K562 (cell line): ENCODE data around the gene HS2ST1. TPM values are rescaled to one million over a fixed set of nuclear protein-coding genes. Genes with fewer than 3 reads are reported as not detected.

ENCODE experiments used
- ATAC-seq: fragments of 200-7000 bp; cut with Tn5 transposase; 3 replicates; pipeline ENCODE4 v1.9.1; 2020; ENCODE audit warnings: moderate library complexity
- BruUV-seq: library from RNA; stranded (reverse); fragments of 400-500 nt; replicated peaks from 2 replicates; lab custom pipeline; 2021; lab: Mats Ljungman, UMichigan
- CTCF ChIA-PET: fragments of 300-600 bp; formaldehyde crosslinking; extraction: SDS; loops from one replicate; lab custom pipeline; 2021; ENCODE audit warnings: low intra/inter-chr PET ratio; lab: Yijun Ruan, JAX
- POLR2A ChIA-PET: fragments of 300-600, 350-650 bp; sonication (Branson Sonifier 250); formaldehyde crosslinking; extraction: SDS; loops from one replicate; lab custom pipeline; 2021; ENCODE audit warnings: antibody characterized with exemption, inconsistent platforms; lab: Yijun Ruan, JAX
- DNase-seq, 4 experiments: peaks; one replicate each; pipeline versions ENCODE4 v3.0.0 to v3.0.0-alpha.2; 2011 to 2018; ENCODE audit warnings: low spot score in 3 of 4, mixed read lengths in 3 of 4; ENCODE audit errors: extremely low read depth in 1 of 4
- FAIRE-seq: peaks from 2 replicates; lab custom pipeline; 2011; peaks lifted over from hg19 to GRCh38; lab: Jason Lieb, UNC
- H2AFZ ChIP-seq: 2 replicates; pipeline ENCODE4 v1.6.0; 2011; ENCODE audit warnings: low read depth, low read length, control low read depth, inconsistent platforms
- H3K27ac ChIP-seq: fragments of 200-600 bp; 3 replicates; pipeline ENCODE4 v1.8.0; 2011; ENCODE audit warnings: low read depth, mild to moderate bottlenecking, control low read depth, inconsistent platforms, low read length, moderate library complexity, mixed read lengths; ENCODE audit errors: extremely low read depth
- H3K27me3 ChIP-seq, 2 experiments: fragments of 300-600 bp in 1 of 2; 2 replicates in 1 of 2; 3 replicates in 1 of 2; pipeline versions ENCODE4 v1.6.0 to v1.8.0; 2011; ENCODE audit warnings: inconsistent platforms in 2 of 2, low read length in 2 of 2, mild to moderate bottlenecking in 1 of 2, mixed read lengths in 1 of 2, moderate library complexity in 1 of 2; ENCODE audit not compliant: control insufficient read depth in 2 of 2, insufficient read depth in 2 of 2
- H3K36me3 ChIP-seq: fragments of 300-600 bp; 3 replicates; pipeline ENCODE4 v1.8.0; 2011; ENCODE audit warnings: mild to moderate bottlenecking, low read length, inconsistent platforms; ENCODE audit not compliant: control insufficient read depth, insufficient read depth
- H3K4me1 ChIP-seq, 2 experiments: fragments of 200-600 bp in 1 of 2; replicated peaks in 1 of 2; 2 replicates in 1 of 2; 3 replicates in 1 of 2; pipeline versions ENCODE4 v1.5.1 to v1.8.0; 2011; ENCODE audit warnings: inconsistent platforms in 2 of 2, low read length in 2 of 2, mild to moderate bottlenecking in 1 of 2, mixed read lengths in 1 of 2, moderate library complexity in 1 of 2; ENCODE audit not compliant: control insufficient read depth in 2 of 2, insufficient read depth in 2 of 2
- H3K4me2 ChIP-seq: 2 replicates; pipeline ENCODE4 v1.6.1; 2011; ENCODE audit warnings: low read length, control low read depth, inconsistent platforms, mixed read lengths; ENCODE audit not compliant: insufficient read depth
- H3K4me3 ChIP-seq: fragments of 200-600 bp; sonication (generic), shearing (Covaris generic); 2 replicates; pipeline ENCODE4 v1.5.1; 2016; ENCODE audit warnings: control low read depth, inconsistent platforms
- H3K79me2 ChIP-seq: fragments of 200-600 bp; 3 replicates; pipeline ENCODE4 v1.8.0; 2011; ENCODE audit warnings: low read length, inconsistent platforms; ENCODE audit not compliant: control insufficient read depth, insufficient read depth
- H3K9ac ChIP-seq, 2 experiments: 2 replicates each; pipeline versions ENCODE4 v1.6.0 to v1.6.1; 2011; ENCODE audit warnings: low read depth in 2 of 2, low read length in 2 of 2, control low read depth in 1 of 2, inconsistent platforms in 1 of 2, mild to moderate bottlenecking in 1 of 2, mixed read lengths in 1 of 2; ENCODE audit not compliant: insufficient read depth in 1 of 2
- H3K9me1 ChIP-seq: one replicate; pipeline ENCODE4 v1.6.0; 2011; ENCODE audit warnings: inconsistent platforms, mild to moderate bottlenecking, low read length, moderate library complexity; ENCODE audit not compliant: control insufficient read depth, insufficient read depth
- H3K9me3 ChIP-seq: replicated peaks from 2 replicates; pipeline ENCODE4 v1.5.1; 2011; ENCODE audit warnings: low read depth, low read length, inconsistent platforms; ENCODE audit not compliant: control insufficient read depth, insufficient read depth
- H4K20me1 ChIP-seq: replicated peaks from 2 replicates; pipeline ENCODE4 v1.6.1; 2011; ENCODE audit warnings: low read length, inconsistent platforms, mixed read lengths; ENCODE audit not compliant: control insufficient read depth, insufficient read depth
- CAMTA2 ChIP-seq: fragments of 250-450 bp; sonication (Bioruptor Pico); conservative IDR thresholded peaks from 2 replicates; pipeline ENCODE4 v1.5.1; 2022
- CBX5 ChIP-seq: IDR thresholded peaks from 2 replicates; pipeline ENCODE4 v1.6.1; 2014; ENCODE audit warnings: low read depth, borderline replicate concordance
- ETV1 ChIP-seq: fragments of 450-650 bp; conservative IDR thresholded peaks from 2 replicates; pipeline ENCODE4 v1.6.1; 2016; ENCODE audit warnings: missing genetic modification characterization, control low read depth, low read depth, missing compliant biosample characterization
- GATAD2A ChIP-seq: fragments of 450-650 bp; IDR thresholded peaks from 2 replicates; pipeline ENCODE4 v1.6.1; 2017
- JUN ChIP-seq, 2 experiments: sonication (generic) in 1 of 2; formaldehyde crosslinking in 1 of 2; IDR thresholded peaks; 2 replicates each; pipeline versions ENCODE4 v1.6.1 to v1.8.0; 2012 to 2022; ENCODE audit warnings: borderline replicate concordance in 2 of 2, mild to moderate bottlenecking in 2 of 2, improper control_type of control experiment in 1 of 2, low read depth in 1 of 2, low read length in 1 of 2, missing genetic modification reagents in 1 of 2
- MYNN ChIP-seq, 2 experiments: sonication (generic); formaldehyde crosslinking in 1 of 2; IDR thresholded peaks; 2 replicates each; pipeline versions ENCODE4 v1.5.0 to v1.6.1; 2016 to 2020; ENCODE audit warnings: antibody characterized with exemption in 1 of 2, missing genetic modification reagents in 1 of 2
- PHF8 ChIP-seq: fragments of 200-600 bp; sonication (generic); IDR thresholded peaks from 2 replicates; pipeline ENCODE4 v1.6.1; 2012; ENCODE audit warnings: mixed run types, mild to moderate bottlenecking, inconsistent platforms, low read length, moderate library complexity, borderline replicate concordance
- ZFPM2 ChIP-seq: fragments of 250-450 bp; sonication (Bioruptor Pico); IDR thresholded peaks from 2 replicates; pipeline ENCODE4 v1.5.1; 2022; ENCODE audit warnings: mild to moderate bottlenecking
- ZNF124 ChIP-seq: sonication (generic); formaldehyde crosslinking; IDR thresholded peaks from 2 replicates; pipeline ENCODE4 v1.8.1; 2022; ENCODE audit warnings: missing genetic modification reagents
- ZNF239 ChIP-seq: fragments of 250-450 bp; sonication (Bioruptor Pico); IDR thresholded peaks from 2 replicates; pipeline ENCODE4 v1.4.0; 2020; ENCODE audit warnings: mild to moderate bottlenecking
- ZNF347 ChIP-seq: fragments of 450-650 bp; formaldehyde crosslinking; IDR thresholded peaks from 2 replicates; pipeline ENCODE4 v1.4.0; 2020; ENCODE audit warnings: low read depth, mild to moderate bottlenecking, moderate library complexity
- WGBS: fragments of 100-300 bp; shearing (Covaris generic); methylation state at CpG from one replicate; pipeline ENCODE4 v1.1.6; 2016; ENCODE audit warnings: low coverage, mixed read lengths; ENCODE audit not compliant: insufficient coverage; ENCODE audit errors: missing lambda C conversion rate; 5-methylcytosine and 5-hydroxymethylcytosine counted together
- in situ Hi-C: fragments of 300-500 bp; cut with MboI; formaldehyde crosslinking; loops from 4 replicates; pipeline ENCODE4 v1.15.0; 2018; ENCODE audit warnings: inconsistent platforms, mixed read lengths
- intact Hi-C: fragments of 100-400 bp; cut with micrococcal nuclease; formaldehyde crosslinking; loops from 2 replicates; pipeline ENCODE4 v1.14.2; 2022
- polyA plus RNA-seq, 8 experiments: library from polyadenylated mRNA; depleted of rRNA in 4 of 8; stranded (reverse) in 5 of 8; unstranded in 3 of 8; fragments of >200 nt; fragmentation: Nextera tagmentation in 2 of 8; fragmentation: Illumina TruSeq in 1 of 8; extraction: Ambion mirVana in 2 of 8; extraction: Trizol in 1 of 8; gene quantifications; 2 replicates each; pipeline versions ENCODE4 v1.2.1 to v1.2.3, GENCODE V29; 2011 to 2014; ENCODE audit warnings: inconsistent platforms in 1 of 8, missing spikeins in 1 of 8
- total RNA-seq, 7 experiments: library from RNA; depleted of rRNA in 6 of 7; stranded (reverse); fragments of >200 nt in 6 of 7; fragmentation: Illumina TruSeq in 2 of 7; extraction: Trizol in 2 of 7; gene quantifications; 2 replicates each; pipeline versions ENCODE4 v1.2.1 to v1.2.3, GENCODE V29; 2011 to 2021; ENCODE audit warnings: low replicate concordance in 1 of 7
- TF ChIP-seq, protein P1 (sequence below): fragments of 450-650 bp; IDR thresholded peaks from 2 replicates; pipeline ENCODE4 v1.7.1; 2018; ENCODE audit warnings: mild to moderate bottlenecking, low read depth; ENCODE audit not compliant: partially characterized antibody
- TF ChIP-seq, protein P2 (sequence below): fragments of 250-450 bp; sonication (Bioruptor Pico); IDR thresholded peaks from 2 replicates; pipeline ENCODE4 v1.8.0; 2021; ENCODE audit warnings: mild to moderate bottlenecking, moderate library complexity

The HS2ST1 gene
- total and polyA plus RNA-seq, 9 of the 15 experiments (the other 6 are each of a cell fraction or from before 2014, with no cell fraction given), result 7.7 to 43.3 (median 25.8) TPM

DNA sequence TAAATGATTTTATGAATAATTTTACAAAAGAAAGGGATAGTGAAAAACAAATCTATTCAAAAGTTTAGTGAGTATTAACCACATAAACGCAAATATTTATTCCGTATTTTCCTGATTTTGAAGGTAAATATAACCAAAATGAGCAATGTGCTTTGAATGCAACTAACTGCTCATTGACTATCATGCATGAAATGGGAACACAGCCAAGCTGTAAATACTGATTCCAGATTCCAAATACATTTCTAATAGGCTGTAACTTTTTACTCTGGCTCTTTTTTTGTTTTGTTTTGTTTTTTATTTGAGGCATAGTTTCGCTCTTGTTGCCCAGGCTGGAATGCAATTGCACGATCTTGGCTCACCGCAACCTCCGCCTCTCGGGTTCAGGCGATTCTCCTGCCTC is 42.3 kb upstream of the HS2ST1 start:
- Histone ChIP-seq H4K20me1 (no peaks in the 10 kb centered on the region), H3K27ac (no peak overlapping the region), H3K4me2 (no peak overlapping the region), H2AFZ (no peak overlapping the region), H3K36me3 (peaks cover 18% of the 10 kb centered on the region), H3K27me3 (no peaks in the 10 kb centered on the region), H3K9ac (no peak overlapping the region), H3K79me2 (no peaks in the 10 kb centered on the region), H3K9me3 (no peaks in the 10 kb centered on the region), H3K9me1 (no peaks in the 10 kb centered on the region), H3K4me1 (no peaks in the 10 kb centered on the region), H3K4me3 (no peak overlapping the region)
- ChIA-PET POLR2A (interaction anchor here (0.6 to 0.7 kb wide), 2 partner anchors 8 to 60 kb away, joined by 3 read pairs; no protein-coding TSS in a partner anchor), CTCF (no interaction called here)
- no peak for FAIRE-seq
- intact Hi-C loops, result no loop called here
- no TSS peak for BruUV-seq
- in situ Hi-C loops, result no loop called here
- no peak for DNase-seq
- WGBS, result 98% methylated on average over 7 of the region's 8 CpGs
- no peak for ATAC-seq
- TF ChIP-seq, protein P1, sequence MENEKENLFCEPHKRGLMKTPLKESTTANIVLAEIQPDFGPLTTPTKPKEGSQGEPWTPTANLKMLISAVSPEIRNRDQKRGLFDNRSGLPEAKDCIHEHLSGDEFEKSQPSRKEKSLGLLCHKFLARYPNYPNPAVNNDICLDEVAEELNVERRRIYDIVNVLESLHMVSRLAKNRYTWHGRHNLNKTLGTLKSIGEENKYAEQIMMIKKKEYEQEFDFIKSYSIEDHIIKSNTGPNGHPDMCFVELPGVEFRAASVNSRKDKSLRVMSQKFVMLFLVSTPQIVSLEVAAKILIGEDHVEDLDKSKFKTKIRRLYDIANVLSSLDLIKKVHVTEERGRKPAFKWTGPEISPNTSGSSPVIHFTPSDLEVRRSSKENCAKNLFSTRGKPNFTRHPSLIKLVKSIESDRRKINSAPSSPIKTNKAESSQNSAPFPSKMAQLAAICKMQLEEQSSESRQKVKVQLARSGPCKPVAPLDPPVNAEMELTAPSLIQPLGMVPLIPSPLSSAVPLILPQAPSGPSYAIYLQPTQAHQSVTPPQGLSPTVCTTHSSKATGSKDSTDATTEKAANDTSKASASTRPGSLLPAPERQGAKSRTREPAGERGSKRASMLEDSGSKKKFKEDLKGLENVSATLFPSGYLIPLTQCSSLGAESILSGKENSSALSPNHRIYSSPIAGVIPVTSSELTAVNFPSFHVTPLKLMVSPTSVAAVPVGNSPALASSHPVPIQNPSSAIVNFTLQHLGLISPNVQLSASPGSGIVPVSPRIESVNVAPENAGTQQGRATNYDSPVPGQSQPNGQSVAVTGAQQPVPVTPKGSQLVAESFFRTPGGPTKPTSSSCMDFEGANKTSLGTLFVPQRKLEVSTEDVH, result no peak

DNA sequence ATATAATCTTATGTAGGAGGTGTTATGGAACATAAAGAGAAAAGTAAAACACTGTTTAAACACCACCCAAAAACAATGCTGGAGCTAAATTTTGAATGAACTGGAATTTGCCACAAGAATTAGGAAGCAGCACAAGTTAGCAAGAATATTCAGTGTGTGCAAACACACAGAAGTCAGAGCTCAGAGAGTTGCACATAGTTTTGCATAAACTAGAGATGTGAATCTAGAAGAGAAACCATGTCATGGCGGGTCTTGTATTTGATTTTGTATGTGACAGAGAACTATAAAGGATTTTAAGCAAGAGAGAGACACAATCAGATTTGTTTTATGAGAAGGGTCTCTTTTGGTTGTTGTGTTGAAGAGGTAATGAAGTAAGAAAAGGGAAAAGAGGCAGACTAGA is 38.7 kb upstream of the HS2ST1 start:
- WGBS, result 100% methylated on average over 1 of the region's 1 CpG
- no TSS peak for BruUV-seq
- no peak overlapping the region for H3K27ac ChIP-seq
- no peak for ATAC-seq
- no peak for FAIRE-seq
- CTCF ChIA-PET, result no interaction called here
- H3K4me3 ChIP-seq, result no peak overlapping the region
- H3K36me3 ChIP-seq, result peaks cover 49% of the 10 kb centered on the region
- H3K4me2 ChIP-seq, result no peak overlapping the region
- no peaks in the 10 kb centered on the region for H4K20me1 ChIP-seq
- in situ Hi-C loops, result no loop called here
- H3K27me3 ChIP-seq, result no peaks in the 10 kb centered on the region
- H3K79me2 ChIP-seq, result no peaks in the 10 kb centered on the region
- no peak overlapping the region for H2AFZ ChIP-seq
- H3K9me1 ChIP-seq, result no peaks in the 10 kb centered on the region
- no peak overlapping the region for H3K9ac ChIP-seq
- no peaks in the 10 kb centered on the region for H3K4me1 ChIP-seq
- DNase-seq, result no peak
- no peaks in the 10 kb centered on the region for H3K9me3 ChIP-seq
- intact Hi-C loops, result no loop called here
- POLR2A ChIA-PET, result no interaction called here
- no peak for TF ChIP-seq ZFPM2 (CRISPR knock-in tag)
- TF ChIP-seq CBX5, result no peak
- TF ChIP-seq MYNN (IDR thresholded peaks at IDR 0.05), result no peak
- no peak for TF ChIP-seq MYNN (CRISPR knock-in tag; IDR thresholded peaks at IDR 0.05)
- no peak for TF ChIP-seq JUN (IDR thresholded peaks at IDR 0.05; ENCODE audit: borderline replicate concordance, low read depth, low read length)
- TF ChIP-seq JUN (CRISPR knock-in tag; IDR thresholded peaks at IDR 0.05; ENCODE audit: borderline replicate concordance), result no peak
- no peak for TF ChIP-seq PHF8
- no peak for TF ChIP-seq ETV1 (tag)
- TF ChIP-seq, protein P2, sequence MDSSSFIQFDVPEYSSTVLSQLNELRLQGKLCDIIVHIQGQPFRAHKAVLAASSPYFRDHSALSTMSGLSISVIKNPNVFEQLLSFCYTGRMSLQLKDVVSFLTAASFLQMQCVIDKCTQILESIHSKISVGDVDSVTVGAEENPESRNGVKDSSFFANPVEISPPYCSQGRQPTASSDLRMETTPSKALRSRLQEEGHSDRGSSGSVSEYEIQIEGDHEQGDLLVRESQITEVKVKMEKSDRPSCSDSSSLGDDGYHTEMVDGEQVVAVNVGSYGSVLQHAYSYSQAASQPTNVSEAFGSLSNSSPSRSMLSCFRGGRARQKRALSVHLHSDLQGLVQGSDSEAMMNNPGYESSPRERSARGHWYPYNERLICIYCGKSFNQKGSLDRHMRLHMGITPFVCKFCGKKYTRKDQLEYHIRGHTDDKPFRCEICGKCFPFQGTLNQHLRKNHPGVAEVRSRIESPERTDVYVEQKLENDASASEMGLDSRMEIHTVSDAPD (CRISPR knock-in tag), result no peak
- TF ChIP-seq CAMTA2 (CRISPR knock-in tag), result no peak
- no peak for TF ChIP-seq ZNF239 (CRISPR knock-in tag)
- no peak for TF ChIP-seq ZNF347 (CRISPR knock-in tag)
- no peak for TF ChIP-seq GATAD2A
- no peak for TF ChIP-seq ZNF124
